ENCODE results near the gene HCST.

Gene HCST

GRCh38 chr19:35936738-35937268, 34.5 kb downstream of the HCST start:
- TF ChIP-seq CTCF (IDR thresholded peaks at IDR 0.05; ENCODE audit: control extremely low read depth, extremely low read depth, low read depth, missing control alignments) = no peak
- ChIA-PET POLR2A (no interaction called here), CTCF (no interaction called here)
- DNase-seq (ENCODE audit: extremely low spot score) = no peak

GRCh38 chr19:35937345-35938281, 35.3 kb downstream of the HCST start:
- CTCF ChIA-PET = no interaction called here
- no peak for DNase-seq (ENCODE audit: extremely low spot score)
- no peak for TF ChIP-seq CTCF (IDR thresholded peaks at IDR 0.05; ENCODE audit: control extremely low read depth, extremely low read depth, low read depth, missing control alignments)
- POLR2A ChIA-PET = no interaction called here

GRCh38 chr19:35938282-35939224, 36.2 kb downstream of the HCST start:
- ChIA-PET POLR2A (no interaction called here), CTCF (interaction anchor here (1.8 kb wide), 1 partner anchor 56 kb away, joined by 4 read pairs; no protein-coding TSS in a partner anchor)
- no peak for DNase-seq (ENCODE audit: extremely low spot score)
- no peak for TF ChIP-seq CTCF (IDR thresholded peaks at IDR 0.05; ENCODE audit: control extremely low read depth, extremely low read depth, low read depth, missing control alignments)

GRCh38 chr19:35939307-35940077, 37.2 kb downstream of the HCST start:
- CTCF ChIA-PET = interaction anchor here (1.8 kb wide), 1 partner anchor 57 kb away, joined by 4 read pairs; no protein-coding TSS in a partner anchor
- POLR2A ChIA-PET = no interaction called here
- DNase-seq (ENCODE audit: extremely low spot score) = no peak
- TF ChIP-seq CTCF (IDR thresholded peaks at IDR 0.05; ENCODE audit: control extremely low read depth, extremely low read depth, low read depth, missing control alignments) = no peak

GRCh38 chr19:35940078-35940775, 37.9 kb downstream of the HCST start:
- no peak for TF ChIP-seq CTCF (IDR thresholded peaks at IDR 0.05; ENCODE audit: control extremely low read depth, extremely low read depth, low read depth, missing control alignments)
- DNase-seq (ENCODE audit: extremely low spot score) = no peak
- ChIA-PET POLR2A (no interaction called here), CTCF (interaction anchor here (1.8 kb wide), 1 partner anchor 58 kb away, joined by 4 read pairs; no protein-coding TSS in a partner anchor)

All from GM10248 (cell line).